H7 (cell line): ENCODE measurements around the gene LZTR1. TPM values are rescaled to one million over a fixed set of nuclear protein-coding genes. Genes with fewer than 3 reads are reported as not detected.
"Not testable (repeated sequence)": the region's sequence is repeated elsewhere in the genome, so short reads cannot be mapped to it uniquely, and the experiment has no call there.

ENCODE experiments used
- DNase-seq: peaks from one replicate; pipeline ENCODE4 v3.0.0; 2012
- H3K27me3 ChIP-seq: 2 replicates; pipeline ENCODE4 v1.6.0; 2011; ENCODE audit warnings: mild to moderate bottlenecking, low read length; ENCODE audit not compliant: control insufficient read depth, insufficient read depth
- H3K36me3 ChIP-seq: replicated peaks from 2 replicates; pipeline ENCODE4 v1.5.1; 2011; ENCODE audit warnings: low read length; ENCODE audit not compliant: control insufficient read depth, insufficient read depth
- H3K4me3 ChIP-seq: 2 replicates; pipeline ENCODE4 v1.5.1; 2011; ENCODE audit warnings: low read depth, mild to moderate bottlenecking, control low read depth, low read length, moderate library complexity; ENCODE audit not compliant: insufficient read depth
- total RNA-seq: library from RNA; depleted of rRNA; stranded (reverse); fragments of >200 nt; shearing (Covaris generic); gene quantifications from 2 replicates; pipeline ENCODE4 v1.2.3, GENCODE V29; 2014

Gene LZTR1
- total RNA-seq, 1 experiment from 2014 or later = 28.3 TPM

- Histone ChIP-seq H3K27me3 (peaks cover 13% of the 10 kb centered on the region; the same call in 1 of the 2 replicates), H3K4me3 (no peak overlapping the region), H3K36me3 (no peaks in the 10 kb centered on the region)
- DNase-seq = no peak
Observed at GRCh38 chr22:21029486-21030025, 47.5 kb downstream of the LZTR1 start.

- H3K36me3 ChIP-seq = no peaks in the 10 kb centered on the region
- no peak overlapping the region for H3K4me3 ChIP-seq
- peaks cover 13% of the 10 kb centered on the region; the same call in 1 of the 2 replicates for H3K27me3 ChIP-seq
- DNase-seq = no peak
Observed at GRCh38 chr22:21030032-21030431, 47.9 kb downstream of the LZTR1 start.

- Histone ChIP-seq H3K36me3 (no peaks in the 10 kb centered on the region), H3K27me3 (peaks cover 13% of the 10 kb centered on the region; the same call in 1 of the 2 replicates), H3K4me3 (no peak overlapping the region)
- no peak for DNase-seq
Observed at GRCh38 chr22:21030621-21031544, 48.8 kb downstream of the LZTR1 start.

DNA sequence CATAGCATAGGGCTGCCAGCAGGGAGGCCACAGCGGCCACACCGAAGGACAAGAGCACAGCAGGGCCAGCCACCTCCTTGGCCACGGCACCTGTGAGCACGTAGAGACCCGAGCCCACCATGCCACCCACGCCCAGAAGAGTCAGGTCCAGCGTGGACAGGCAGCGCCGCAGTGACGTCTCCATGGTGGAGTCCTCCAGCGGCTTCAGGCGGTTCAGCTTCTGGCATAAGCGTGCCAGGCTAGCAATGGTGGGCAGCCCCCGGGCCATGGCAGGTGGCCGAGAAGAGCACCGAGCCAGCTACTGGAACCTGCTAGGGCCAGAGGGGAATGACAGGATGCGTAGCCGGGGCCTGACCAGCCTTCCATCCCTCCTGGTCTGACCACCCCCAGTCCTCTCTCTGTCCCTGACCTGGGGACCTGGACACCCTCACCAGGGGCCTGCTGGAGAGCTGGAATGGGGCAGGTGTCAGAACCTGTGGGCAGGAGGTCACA lies 49.5 kb downstream of the LZTR1 start:
- Histone ChIP-seq H3K4me3 (peak overlapping the region; percentile 44; the same call in 1 of the 2 replicates), H3K27me3 (peaks cover 13% of the 10 kb centered on the region; the same call in 1 of the 2 replicates), H3K36me3 (no peaks in the 10 kb centered on the region)
- DNase-seq = no peak

DNA sequence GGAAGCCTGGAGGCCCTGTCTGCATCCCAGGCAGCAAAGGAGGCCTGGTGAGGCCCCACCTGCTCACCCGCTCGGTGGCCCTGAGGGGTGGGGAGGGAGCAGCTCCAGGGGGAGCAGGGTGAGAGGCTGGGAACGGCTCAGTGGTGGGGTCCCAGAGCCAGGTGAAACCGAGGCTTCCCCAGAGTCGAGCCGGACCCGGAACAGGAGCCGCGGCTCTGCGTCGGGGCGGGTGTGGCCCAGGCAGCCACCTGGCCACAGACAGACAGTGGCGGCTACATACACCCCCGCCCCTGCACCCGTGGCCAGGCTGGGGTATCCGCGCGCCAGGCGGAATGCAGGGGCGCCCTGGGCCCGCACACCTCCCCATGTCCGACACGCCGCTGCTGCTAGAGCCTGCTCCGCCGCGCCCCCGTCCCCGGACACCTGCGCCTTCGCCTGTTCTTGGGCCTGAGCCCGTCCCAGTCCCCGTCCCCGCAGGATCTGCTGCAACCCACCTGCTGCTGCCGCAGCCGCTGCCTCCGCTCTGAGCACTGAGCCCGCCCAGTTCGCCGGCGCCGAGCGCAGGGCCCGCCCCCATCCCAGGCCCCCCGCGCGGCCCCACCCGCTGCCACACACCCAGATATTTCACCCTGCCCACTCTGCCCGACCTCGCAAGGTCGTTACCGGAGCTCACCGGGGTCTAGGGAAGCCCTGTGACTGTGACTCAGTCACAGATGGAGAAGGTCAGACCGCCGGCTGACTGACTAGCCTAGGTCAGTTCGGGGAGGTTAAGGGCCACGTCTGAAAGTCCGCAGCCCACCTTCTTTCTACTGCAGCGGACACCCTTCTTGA lies 50.2 kb downstream of the LZTR1 start, which contains the start of gene SLC7A4:
Gene SLC7A4 (minus strand): TSS at position 525 of the 831 bp plus-strand sequence. CDS start 749 bp downstream, outside the sequence.
- peaks cover 13% of the 10 kb centered on the region; the same call in 1 of the 2 replicates for H3K27me3 ChIP-seq
- peak; percentile 85 for DNase-seq
- peak within 1 kb of the TSS; percentile 44; the same call in 1 of the 2 replicates for H3K4me3 ChIP-seq
- no peaks in the 10 kb centered on the region for H3K36me3 ChIP-seq

DNA sequence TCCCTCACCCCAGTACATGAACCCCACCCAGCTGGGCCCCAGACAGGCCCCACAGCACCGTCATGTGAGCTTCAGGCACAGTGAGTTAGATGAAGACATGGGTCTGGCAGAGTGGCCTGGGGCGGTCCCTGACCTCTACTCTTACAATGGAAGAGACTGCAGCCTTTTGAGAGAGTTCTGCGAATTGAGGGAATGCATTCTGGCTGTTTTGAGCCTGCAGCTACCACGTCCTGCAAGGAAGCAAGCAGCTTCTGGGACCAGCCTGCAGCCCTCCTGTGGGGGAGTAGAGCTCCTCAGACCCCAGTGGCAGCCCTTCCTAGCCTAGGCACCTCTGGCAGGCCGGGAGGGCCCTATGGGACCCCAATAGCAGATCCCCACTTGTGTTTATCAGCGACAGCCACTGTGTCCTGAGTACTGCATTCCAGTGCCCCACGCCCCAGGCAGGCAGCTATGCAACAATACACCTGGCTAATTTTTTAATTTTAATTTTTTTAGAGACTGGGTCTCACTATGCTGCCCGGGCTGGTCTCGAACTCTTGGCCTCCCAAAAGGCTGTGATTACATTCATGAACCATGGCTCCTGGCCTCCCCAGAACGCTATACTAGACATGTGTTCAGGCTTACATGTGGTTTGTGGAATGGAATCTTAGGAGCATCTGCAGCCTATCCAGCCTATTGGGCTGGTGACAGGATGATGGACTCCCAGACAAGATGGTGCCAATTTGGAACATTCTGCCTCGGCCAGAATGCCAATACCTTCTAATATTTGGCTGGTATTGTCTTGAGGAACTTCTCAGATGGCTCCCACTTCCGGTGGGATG lies 51.0 kb downstream of the LZTR1 start:
- Histone ChIP-seq H3K4me3 (peak overlapping the region; percentile 44; the same call in 1 of the 2 replicates), H3K27me3 (peaks cover 13% of the 10 kb centered on the region; the same call in 1 of the 2 replicates), H3K36me3 (no peaks in the 10 kb centered on the region)
- DNase-seq = peak; percentile 66

DNA sequence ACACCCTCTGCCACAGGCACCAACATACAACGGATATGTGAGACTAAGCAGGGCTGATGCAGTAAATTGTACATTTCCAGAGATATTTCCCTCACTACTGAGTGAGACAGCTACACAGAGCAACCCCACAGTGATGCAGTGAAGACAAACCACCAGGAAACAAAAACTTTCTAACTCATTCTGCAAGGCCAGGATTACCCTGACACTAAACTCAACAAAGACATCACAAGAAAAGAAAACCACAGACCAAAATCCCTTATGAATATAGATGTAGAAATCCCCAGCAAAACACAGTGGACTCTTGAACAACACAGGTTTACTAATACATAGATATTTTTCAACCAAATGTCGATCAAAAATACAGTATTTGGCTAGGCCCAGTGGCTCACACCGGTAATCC lies 51.8 kb downstream of the LZTR1 start:
- H3K27me3 ChIP-seq = peaks cover 13% of the 10 kb centered on the region; the same call in 1 of the 2 replicates
- no peak overlapping the region for H3K4me3 ChIP-seq
- DNase-seq = peak; percentile 6
- no peaks in the 10 kb centered on the region for H3K36me3 ChIP-seq

- Histone ChIP-seq H3K36me3 (no peaks in the 10 kb centered on the region), H3K27me3 (peaks cover 13% of the 10 kb centered on the region; the same call in 1 of the 2 replicates), H3K4me3 (no peak overlapping the region)
- no peak for DNase-seq
Observed at GRCh38 chr22:21034989-21035388, 52.9 kb downstream of the LZTR1 start.

DNA sequence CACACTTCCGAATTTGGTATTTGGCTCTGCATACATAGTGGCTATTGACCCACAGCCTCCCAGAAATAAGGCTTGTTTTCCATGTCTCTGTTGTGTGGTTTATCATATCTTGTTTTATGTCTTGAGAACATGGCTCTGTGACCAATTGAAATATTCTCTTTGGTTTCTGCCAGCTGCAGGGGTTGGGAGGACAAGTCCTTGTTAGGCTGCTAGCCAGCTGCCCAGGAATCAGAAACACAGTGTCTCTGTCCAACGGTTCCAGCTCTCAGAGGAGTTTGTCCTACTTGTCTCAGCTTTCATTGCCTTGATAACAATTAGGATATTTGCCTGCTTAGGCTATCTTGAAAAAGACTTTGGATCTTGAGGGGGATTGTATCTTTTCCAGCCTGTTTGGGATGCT lies 56.3 kb downstream of the LZTR1 start:
- Histone ChIP-seq H3K36me3 (no peaks in the 10 kb centered on the region), H3K27me3 (no peaks in the 10 kb centered on the region; the same call in 1 of the 2 replicates), H3K4me3 (no peak overlapping the region)
- peak; percentile 6 for DNase-seq

DNA sequence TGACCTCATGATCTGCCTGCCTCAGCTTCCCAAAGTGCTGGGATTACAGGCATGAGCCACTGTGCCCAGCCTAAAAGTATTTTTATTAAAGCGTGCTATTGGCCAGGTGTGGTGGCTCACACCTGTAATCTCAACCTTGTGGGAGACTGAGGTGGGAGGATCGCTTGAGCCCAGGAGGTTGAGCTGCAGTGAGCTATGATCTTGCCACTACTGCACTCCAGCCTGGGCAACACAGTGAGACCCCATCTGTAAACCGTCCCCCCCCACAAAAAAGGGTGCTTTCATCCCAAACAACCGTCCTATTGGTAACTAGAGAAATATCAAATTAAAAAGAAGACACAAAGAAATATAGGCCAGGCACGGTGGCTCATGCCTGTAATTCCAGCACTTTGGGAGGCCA lies 57.1 kb downstream of the LZTR1 start:
- H3K4me3 ChIP-seq, DNase-seq, H3K27me3 ChIP-seq, H3K36me3 ChIP-seq: not testable (repeated sequence)

DNA sequence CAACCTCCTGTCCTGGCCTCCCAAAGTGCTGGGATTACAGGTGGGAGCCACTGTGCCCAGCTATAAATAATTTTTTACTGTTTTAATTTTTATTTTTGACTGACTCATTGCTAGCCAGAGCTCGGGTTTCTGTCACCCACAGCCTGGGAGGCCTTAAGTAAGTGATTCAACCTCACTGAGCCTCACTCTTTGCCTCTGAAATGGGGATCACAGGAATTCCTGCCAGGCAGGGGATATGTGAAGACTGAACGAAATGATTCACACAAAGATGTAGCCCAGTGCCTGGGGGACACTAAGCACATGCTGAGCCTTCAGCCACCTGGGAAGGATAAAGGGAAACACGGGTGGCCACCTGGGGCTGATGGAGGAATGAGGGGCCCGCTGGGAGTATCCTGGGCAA lies 59.8 kb downstream of the LZTR1 start:
- Histone ChIP-seq H3K4me3 (no peak overlapping the region), H3K36me3 (no peaks in the 10 kb centered on the region), H3K27me3 (peaks cover 2% of the 10 kb centered on the region; the same call in 1 of the 2 replicates)
- DNase-seq = peak; percentile 20

- no peaks in the 10 kb centered on the region for H3K36me3 ChIP-seq
- DNase-seq = peak; percentile 20
- no peak overlapping the region for H3K4me3 ChIP-seq
- H3K27me3 ChIP-seq = peaks cover 2% of the 10 kb centered on the region; the same call in 1 of the 2 replicates
Observed at GRCh38 chr22:21042978-21043859, 61.1 kb downstream of the LZTR1 start.
